Sigmoid colon (tissue), 7 donors: ENCODE measurements around the gene SLC6A18. TPM values are rescaled to one million over a fixed set of nuclear protein-coding genes. Genes with fewer than 3 reads are reported as not detected.
"Not testable (repeated sequence)": the region's sequence is repeated elsewhere in the genome, so short reads cannot be mapped to it uniquely, and the experiment has no call there.

Experiments used
- DNase-seq: peaks from one replicate; pipeline ENCODE4 v3.0.0-alpha.2; 2019
- H3K27ac ChIP-seq, 4 donors: fragments of 200-600 bp; sonication (generic); one replicate each; pipeline ENCODE4 v1.5.1; 2016 to 2019; ENCODE audit warnings: mild to moderate bottlenecking in 1 of 4
- H3K27me3 ChIP-seq, 3 donors: fragments of 200-600 bp; sonication (generic); one replicate each; pipeline ENCODE4 v1.5.1; 2019; ENCODE audit warnings: mild to moderate bottlenecking in 1 of 3
- H3K36me3 ChIP-seq, 4 donors: fragments of 200-600 bp; sonication (generic); one replicate each; pipeline ENCODE4 v1.5.1; 2016 to 2019
- H3K4me1 ChIP-seq, 4 donors: fragments of 200-600 bp; sonication (generic); one replicate each; pipeline ENCODE4 v1.5.1; 2017 to 2019
- H3K4me3 ChIP-seq, 4 donors: fragments of 200-600 bp; sonication (generic); one replicate each; pipeline ENCODE4 v1.5.1; 2017 to 2019; ENCODE audit warnings: mild to moderate bottlenecking in 2 of 4, moderate library complexity in 1 of 4
- H3K9me3 ChIP-seq, 4 donors: fragments of 200-600 bp in 3 of 4; sonication (generic) in 3 of 4; one replicate each; pipeline versions ENCODE4 v1.5.1 to v1.6.1; 2013 to 2019
- EP300 ChIP-seq, 4 donors: sonication (generic); formaldehyde crosslinking; IDR thresholded peaks; one replicate each; pipeline ENCODE4 v1.6.1; 2017; ENCODE audit warnings: antibody characterized with exemption in 4 of 4
- POLR2A ChIP-seq, 2 donors: fragments of 450-650 bp; IDR thresholded peaks; one replicate each; pipeline ENCODE4 v1.6.1; 2016; ENCODE audit warnings: antibody characterized with exemption in 2 of 2, mild to moderate bottlenecking in 2 of 2, moderate library complexity in 2 of 2
- POLR2AphosphoS5 ChIP-seq, 4 donors: sonication (generic); formaldehyde crosslinking; IDR thresholded peaks; one replicate each; pipeline ENCODE4 v1.6.1; 2017; ENCODE audit warnings: antibody characterized with exemption in 4 of 4
- WGBS, 2 donors: extraction: QIAGEN DNeasy Blood & Tissue Kit; methylation state at CpG; one replicate each; pipeline ENCODE4 v1.1.7; 2013; 5-methylcytosine and 5-hydroxymethylcytosine counted together
- intact Hi-C: fragments of 100-400 bp; cut with DNase I; formaldehyde crosslinking; loops from one replicate; pipeline ENCODE4 v1.15.1; 2023
- polyA plus RNA-seq, 3 donors: library from polyadenylated mRNA; stranded (reverse); fragments of 200-250 nt; gene quantifications; one replicate each; pipeline ENCODE4 v1.2.3, GENCODE V29; 2013
- total RNA-seq, 4 donors: library from RNA; depleted of rRNA; stranded (reverse); fragments of >200 nt; gene quantifications; one replicate each; pipeline ENCODE4 v1.1.0, GENCODE V29; 2016
- TF ChIP-seq, protein P1 (sequence below), 4 experiments: fragments of 450-650 bp in 3 of 4; fragments of 200-600 bp in 1 of 4; IDR thresholded peaks; one replicate each; pipeline ENCODE4 v1.5.1; 2016 to 2019; ENCODE audit warnings: antibody characterized with exemption in 4 of 4, mild to moderate bottlenecking in 3 of 4, moderate library complexity in 2 of 4
- donor health status: healthy with polysubstance abuse.
- donor health status: Bipolar disorder and iron deficiency.
- donor health status: healthy.

SLC6A18 gene
- total and polyA plus RNA-seq, 7 donors, result 0.07 TPM; not detected in 6

GRCh38 chr5:1280177-1281037, 55.2 kb downstream of the SLC6A18 start:
- no peaks in the 10 kb centered on the region for H3K27me3 ChIP-seq
- TF ChIP-seq EP300 (IDR thresholded peaks at IDR 0.05) (no peak), POLR2A (IDR thresholded peaks at IDR 0.05) (no peak), POLR2AphosphoS5 (IDR thresholded peaks at IDR 0.05) (no peak)
- TF ChIP-seq, protein P1, sequence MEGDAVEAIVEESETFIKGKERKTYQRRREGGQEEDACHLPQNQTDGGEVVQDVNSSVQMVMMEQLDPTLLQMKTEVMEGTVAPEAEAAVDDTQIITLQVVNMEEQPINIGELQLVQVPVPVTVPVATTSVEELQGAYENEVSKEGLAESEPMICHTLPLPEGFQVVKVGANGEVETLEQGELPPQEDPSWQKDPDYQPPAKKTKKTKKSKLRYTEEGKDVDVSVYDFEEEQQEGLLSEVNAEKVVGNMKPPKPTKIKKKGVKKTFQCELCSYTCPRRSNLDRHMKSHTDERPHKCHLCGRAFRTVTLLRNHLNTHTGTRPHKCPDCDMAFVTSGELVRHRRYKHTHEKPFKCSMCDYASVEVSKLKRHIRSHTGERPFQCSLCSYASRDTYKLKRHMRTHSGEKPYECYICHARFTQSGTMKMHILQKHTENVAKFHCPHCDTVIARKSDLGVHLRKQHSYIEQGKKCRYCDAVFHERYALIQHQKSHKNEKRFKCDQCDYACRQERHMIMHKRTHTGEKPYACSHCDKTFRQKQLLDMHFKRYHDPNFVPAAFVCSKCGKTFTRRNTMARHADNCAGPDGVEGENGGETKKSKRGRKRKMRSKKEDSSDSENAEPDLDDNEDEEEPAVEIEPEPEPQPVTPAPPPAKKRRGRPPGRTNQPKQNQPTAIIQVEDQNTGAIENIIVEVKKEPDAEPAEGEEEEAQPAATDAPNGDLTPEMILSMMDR (IDR thresholded peaks at IDR 0.05), result no peak
- intact Hi-C loops, result no loop called here
- H3K27ac ChIP-seq, result no peak overlapping the region
- WGBS, 2 donors, result 95% methylated on average over 32 of the region's 32 CpGs
- DNase-seq, result peak; percentile 50
- H3K36me3 ChIP-seq, result no peaks in the 10 kb centered on the region
- no peaks in the 10 kb centered on the region for H3K9me3 ChIP-seq
- no peaks in the 10 kb centered on the region for H3K4me1 ChIP-seq
- no peak overlapping the region for H3K4me3 ChIP-seq

DNA sequence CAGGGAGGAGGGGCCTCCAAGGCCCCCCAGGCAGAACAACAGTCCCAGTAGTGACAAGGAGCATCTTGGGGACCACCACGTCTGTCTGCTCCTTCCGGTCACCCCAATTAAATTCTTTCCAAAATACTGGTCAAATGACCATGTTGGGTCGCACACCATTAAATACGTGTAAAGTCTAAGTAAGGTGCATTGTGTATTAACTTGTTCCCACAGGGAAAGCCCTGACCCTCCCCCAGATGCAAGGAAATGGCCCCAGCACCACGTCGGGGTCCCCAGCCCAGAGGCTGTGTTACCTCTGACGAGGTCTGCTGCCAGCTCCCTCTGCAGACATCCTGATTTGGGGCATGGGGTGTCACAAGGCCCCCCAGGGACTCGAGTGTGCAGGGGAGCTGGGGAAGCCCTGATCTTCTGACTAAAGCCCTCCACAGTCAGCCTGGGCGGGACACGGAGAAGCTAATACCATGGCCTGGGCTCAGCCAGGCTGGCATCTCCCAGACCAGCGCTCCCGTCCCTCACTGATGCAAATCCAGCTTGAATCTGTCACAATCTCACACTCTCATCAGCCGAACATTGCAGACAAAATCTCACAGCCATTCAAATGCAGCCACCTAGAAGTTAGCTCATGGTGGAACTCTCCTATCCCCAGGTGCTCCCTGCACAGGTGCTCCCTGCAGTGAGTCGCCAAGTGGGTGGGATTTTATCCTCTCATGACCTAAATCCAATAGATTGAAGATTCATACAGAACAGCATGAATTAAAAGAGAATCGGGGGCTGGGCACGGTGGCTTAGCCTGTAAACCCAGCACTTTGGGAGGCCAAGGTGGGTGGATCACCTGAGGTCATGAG, 56.1 kb downstream of the SLC6A18 start:
- DNase-seq, result peak; percentile 46
- Histone ChIP-seq H3K9me3 (no peaks in the 10 kb centered on the region), H3K36me3 (no peaks in the 10 kb centered on the region), H3K4me1 (no peaks in the 10 kb centered on the region), H3K4me3 (no peak overlapping the region), H3K27ac (no peak overlapping the region), H3K27me3 (no peaks in the 10 kb centered on the region)
- intact Hi-C loops, result no loop called here
- TF ChIP-seq, protein P1 (IDR thresholded peaks at IDR 0.05), result no peak
- TF ChIP-seq POLR2AphosphoS5 (IDR thresholded peaks at IDR 0.05) (no peak), EP300 (IDR thresholded peaks at IDR 0.05) (no peak), POLR2A (IDR thresholded peaks at IDR 0.05) (no peak)
- WGBS, 2 donors, result 92 to 93% methylated on average over 16 of the region's 16 CpGs

DNA sequence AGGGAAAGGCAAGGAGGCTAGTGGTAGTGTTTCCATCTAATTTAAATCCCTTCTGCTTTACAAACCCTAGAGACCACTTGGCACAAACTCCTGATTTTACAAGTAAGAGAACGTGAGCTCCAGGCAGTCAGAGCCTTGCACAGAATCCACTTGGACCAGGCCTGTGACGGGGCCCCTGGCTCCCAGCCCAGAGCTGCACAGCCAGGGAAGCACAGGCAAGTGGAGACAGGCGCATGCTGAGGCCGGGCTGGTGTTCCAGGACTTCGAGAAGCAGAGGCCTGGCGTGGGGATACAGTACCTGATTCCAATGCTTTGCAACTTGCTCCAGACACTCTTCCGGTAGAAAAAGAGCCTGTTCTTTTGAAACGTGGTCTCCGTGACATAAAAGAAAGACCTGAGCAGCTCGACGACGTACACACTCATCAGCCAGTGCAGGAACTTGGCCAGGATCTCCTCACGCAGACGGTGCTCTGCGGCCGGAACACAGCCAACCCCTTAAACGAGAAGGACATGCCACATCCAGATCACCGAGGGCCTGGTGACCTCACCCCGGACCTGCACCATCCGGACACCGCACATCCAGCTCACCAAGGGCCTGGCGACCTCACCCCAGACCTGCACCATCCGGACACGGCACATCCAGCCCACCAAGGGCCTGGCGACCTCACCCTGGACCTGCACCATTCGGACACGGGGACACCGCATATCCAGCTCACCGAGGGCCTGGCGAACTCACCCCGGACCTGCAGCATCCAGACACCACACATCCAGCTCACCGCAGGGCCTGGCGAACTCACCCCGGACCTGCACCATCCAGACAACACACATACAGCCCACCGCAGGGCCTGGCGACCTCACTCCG, 57.2 kb downstream of the SLC6A18 start:
- Histone ChIP-seq H3K27ac (no peak overlapping the region), H3K27me3 (no peaks in the 10 kb centered on the region), H3K9me3 (no peaks in the 10 kb centered on the region), H3K4me3 (no peak overlapping the region), H3K4me1 (no peaks in the 10 kb centered on the region), H3K36me3 (no peaks in the 10 kb centered on the region)
- TF ChIP-seq POLR2A (IDR thresholded peaks at IDR 0.05) (no peak), POLR2AphosphoS5 (IDR thresholded peaks at IDR 0.05) (no peak), EP300 (IDR thresholded peaks at IDR 0.05) (no peak)
- TF ChIP-seq, protein P1 (IDR thresholded peaks at IDR 0.05), result no peak
- WGBS, 2 donors, result 89 to 92% methylated on average over 37 of the region's 37 CpGs
- intact Hi-C loops, result no loop called here
- DNase-seq, result peak; percentile 60

- H3K27ac ChIP-seq, H3K27me3 ChIP-seq, H3K4me3 ChIP-seq, H3K4me1 ChIP-seq, intact Hi-C loops, H3K9me3 ChIP-seq, H3K36me3 ChIP-seq: not testable (repeated sequence)
- DNase-seq, result peak; percentile 48
- WGBS, 2 donors, result 95% methylated on average over 40 of the region's 40 CpGs
These were observed 58.0 kb downstream of the SLC6A18 start for GRCh38 chr5:1282993-1283728.

- DNase-seq, result not testable (repeated sequence)
These were observed 58.5 kb downstream of the SLC6A18 start for GRCh38 chr5:1283729-1284041.

GRCh38 chr5:1284336-1284970, 59.3 kb downstream of the SLC6A18 start:
- intact Hi-C loops, H3K4me3 ChIP-seq, H3K27ac ChIP-seq, H3K27me3 ChIP-seq, H3K36me3 ChIP-seq, H3K4me1 ChIP-seq, H3K9me3 ChIP-seq: not testable (repeated sequence)
- DNase-seq, result peak; percentile 46
- 88 to 89% methylated on average over 27 of the region's 27 CpGs for WGBS, 2 donors

More at GRCh38 chr5:1283729-1284041, 58.5 kb downstream of the SLC6A18 start:
- H3K27ac ChIP-seq, H3K27me3 ChIP-seq, H3K36me3 ChIP-seq, H3K4me3 ChIP-seq, intact Hi-C loops, H3K4me1 ChIP-seq, H3K9me3 ChIP-seq: not testable (repeated sequence)
- WGBS, 2 donors, result 92% methylated on average over 16 of the region's 16 CpGs
